ENCODE results near the gene UGDH. TPM values are rescaled to one million over a fixed set of nuclear protein-coding genes. Genes with fewer than 3 reads are reported as not detected.
A peak's percentile ranks its signal among the peaks of the same experiment; 100 is the strongest.

UGDH gene
- total and polyA plus RNA-seq, 9 of the 15 experiments (the other 6 are each of a cell fraction or from before 2014, with no cell fraction given) = 5.5 to 21.7 (median 16.2) TPM

DNA sequence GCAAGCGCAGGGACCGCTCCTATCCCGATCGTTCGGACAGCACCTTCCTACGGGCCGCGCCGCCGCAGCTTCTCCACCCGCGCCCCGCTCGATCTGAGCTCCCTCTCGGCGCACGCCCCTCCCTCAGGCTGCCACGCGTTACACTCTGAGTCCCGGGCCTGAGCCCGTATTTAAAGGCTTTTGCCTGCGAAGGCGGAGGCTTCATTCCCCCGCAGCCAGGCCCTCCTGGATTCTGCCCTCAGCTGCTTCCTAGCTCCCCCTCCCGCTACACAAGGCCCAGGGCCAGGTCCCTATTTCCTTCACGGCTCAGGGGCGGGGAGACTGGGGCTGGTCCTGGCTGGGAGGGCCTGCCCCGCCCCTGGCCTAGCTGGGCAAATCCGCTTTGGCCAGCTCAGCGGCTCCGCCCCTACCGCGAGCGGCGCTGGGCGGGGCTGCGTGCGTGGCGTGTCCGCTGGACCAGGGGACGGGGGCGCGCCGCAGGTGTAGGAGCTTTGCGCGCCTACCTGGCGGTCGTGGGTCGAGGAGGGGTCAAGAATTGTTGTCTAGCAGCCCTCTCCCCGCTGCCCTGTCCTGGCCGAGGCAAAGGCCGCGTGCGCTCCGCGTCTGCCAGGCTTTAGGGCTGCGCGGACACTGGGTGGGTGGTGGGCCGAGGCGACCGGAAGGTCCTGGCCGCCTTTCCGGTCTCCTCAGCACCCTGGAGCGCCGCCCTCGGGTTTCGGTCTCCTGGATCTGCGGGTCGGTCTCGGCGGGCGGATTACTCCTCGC lies at the start of gene UGDH (continued):
- TF ChIP-seq, protein P1, sequence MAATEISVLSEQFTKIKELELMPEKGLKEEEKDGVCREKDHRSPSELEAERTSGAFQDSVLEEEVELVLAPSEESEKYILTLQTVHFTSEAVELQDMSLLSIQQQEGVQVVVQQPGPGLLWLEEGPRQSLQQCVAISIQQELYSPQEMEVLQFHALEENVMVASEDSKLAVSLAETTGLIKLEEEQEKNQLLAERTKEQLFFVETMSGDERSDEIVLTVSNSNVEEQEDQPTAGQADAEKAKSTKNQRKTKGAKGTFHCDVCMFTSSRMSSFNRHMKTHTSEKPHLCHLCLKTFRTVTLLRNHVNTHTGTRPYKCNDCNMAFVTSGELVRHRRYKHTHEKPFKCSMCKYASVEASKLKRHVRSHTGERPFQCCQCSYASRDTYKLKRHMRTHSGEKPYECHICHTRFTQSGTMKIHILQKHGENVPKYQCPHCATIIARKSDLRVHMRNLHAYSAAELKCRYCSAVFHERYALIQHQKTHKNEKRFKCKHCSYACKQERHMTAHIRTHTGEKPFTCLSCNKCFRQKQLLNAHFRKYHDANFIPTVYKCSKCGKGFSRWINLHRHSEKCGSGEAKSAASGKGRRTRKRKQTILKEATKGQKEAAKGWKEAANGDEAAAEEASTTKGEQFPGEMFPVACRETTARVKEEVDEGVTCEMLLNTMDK (IDR thresholded peaks at IDR 0.05; ENCODE audit: borderline replicate concordance, insufficient read depth, low read depth, low read length, poor library complexity, severe bottlenecking) = no peak
- TF ChIP-seq, protein P2, sequence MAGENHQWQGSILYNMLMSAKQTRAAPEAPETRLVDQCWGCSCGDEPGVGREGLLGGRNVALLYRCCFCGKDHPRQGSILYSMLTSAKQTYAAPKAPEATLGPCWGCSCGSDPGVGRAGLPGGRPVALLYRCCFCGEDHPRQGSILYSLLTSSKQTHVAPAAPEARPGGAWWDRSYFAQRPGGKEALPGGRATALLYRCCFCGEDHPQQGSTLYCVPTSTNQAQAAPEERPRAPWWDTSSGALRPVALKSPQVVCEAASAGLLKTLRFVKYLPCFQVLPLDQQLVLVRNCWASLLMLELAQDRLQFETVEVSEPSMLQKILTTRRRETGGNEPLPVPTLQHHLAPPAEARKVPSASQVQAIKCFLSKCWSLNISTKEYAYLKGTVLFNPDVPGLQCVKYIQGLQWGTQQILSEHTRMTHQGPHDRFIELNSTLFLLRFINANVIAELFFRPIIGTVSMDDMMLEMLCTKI (IDR thresholded peaks at IDR 0.05; ENCODE audit: partially characterized antibody) = no peak
- TF ChIP-seq ARID1B (IDR thresholded peaks at IDR 0.05) (no peak), POLR2A (conservative IDR thresholded peaks at IDR 0.05) (peak; percentile 93), ZSCAN29 (IDR thresholded peaks at IDR 0.05) (no peak; the same call in 1 of the 2 replicates), NFRKB (IDR thresholded peaks at IDR 0.05; ENCODE audit: low read depth) (peak; percentile 53; the same call in 1 of the 2 replicates), ZNF778 (CRISPR knock-in tag; IDR thresholded peaks at IDR 0.05) (no peak), HMGN3 (IDR thresholded peaks at IDR 0.05; ENCODE audit: borderline replicate concordance, extremely low read depth, insufficient read length, low read depth, low read length) (no peak), ZFP1 (CRISPR knock-in tag; IDR thresholded peaks at IDR 0.05) (no peak), SMARCE1 (IDR thresholded peaks at IDR 0.05) (no peak), DNMT1 (IDR thresholded peaks at IDR 0.05) (no peak), COPS2 (conservative IDR thresholded peaks at IDR 0.05) (no peak)
- TF ChIP-seq, protein P3, sequence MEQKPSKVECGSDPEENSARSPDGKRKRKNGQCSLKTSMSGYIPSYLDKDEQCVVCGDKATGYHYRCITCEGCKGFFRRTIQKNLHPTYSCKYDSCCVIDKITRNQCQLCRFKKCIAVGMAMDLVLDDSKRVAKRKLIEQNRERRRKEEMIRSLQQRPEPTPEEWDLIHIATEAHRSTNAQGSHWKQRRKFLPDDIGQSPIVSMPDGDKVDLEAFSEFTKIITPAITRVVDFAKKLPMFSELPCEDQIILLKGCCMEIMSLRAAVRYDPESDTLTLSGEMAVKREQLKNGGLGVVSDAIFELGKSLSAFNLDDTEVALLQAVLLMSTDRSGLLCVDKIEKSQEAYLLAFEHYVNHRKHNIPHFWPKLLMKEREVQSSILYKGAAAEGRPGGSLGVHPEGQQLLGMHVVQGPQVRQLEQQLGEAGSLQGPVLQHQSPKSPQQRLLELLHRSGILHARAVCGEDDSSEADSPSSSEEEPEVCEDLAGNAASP (IDR thresholded peaks at IDR 0.05) = no peak
- TF ChIP-seq, protein P4, sequence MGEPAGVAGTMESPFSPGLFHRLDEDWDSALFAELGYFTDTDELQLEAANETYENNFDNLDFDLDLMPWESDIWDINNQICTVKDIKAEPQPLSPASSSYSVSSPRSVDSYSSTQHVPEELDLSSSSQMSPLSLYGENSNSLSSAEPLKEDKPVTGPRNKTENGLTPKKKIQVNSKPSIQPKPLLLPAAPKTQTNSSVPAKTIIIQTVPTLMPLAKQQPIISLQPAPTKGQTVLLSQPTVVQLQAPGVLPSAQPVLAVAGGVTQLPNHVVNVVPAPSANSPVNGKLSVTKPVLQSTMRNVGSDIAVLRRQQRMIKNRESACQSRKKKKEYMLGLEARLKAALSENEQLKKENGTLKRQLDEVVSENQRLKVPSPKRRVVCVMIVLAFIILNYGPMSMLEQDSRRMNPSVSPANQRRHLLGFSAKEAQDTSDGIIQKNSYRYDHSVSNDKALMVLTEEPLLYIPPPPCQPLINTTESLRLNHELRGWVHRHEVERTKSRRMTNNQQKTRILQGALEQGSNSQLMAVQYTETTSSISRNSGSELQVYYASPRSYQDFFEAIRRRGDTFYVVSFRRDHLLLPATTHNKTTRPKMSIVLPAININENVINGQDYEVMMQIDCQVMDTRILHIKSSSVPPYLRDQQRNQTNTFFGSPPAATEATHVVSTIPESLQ (CRISPR knock-in tag; IDR thresholded peaks at IDR 0.05) = 0 out of 2 replicates have a peak, but pooled peaks have one; percentile 80
- TF ChIP-seq, protein P5, sequence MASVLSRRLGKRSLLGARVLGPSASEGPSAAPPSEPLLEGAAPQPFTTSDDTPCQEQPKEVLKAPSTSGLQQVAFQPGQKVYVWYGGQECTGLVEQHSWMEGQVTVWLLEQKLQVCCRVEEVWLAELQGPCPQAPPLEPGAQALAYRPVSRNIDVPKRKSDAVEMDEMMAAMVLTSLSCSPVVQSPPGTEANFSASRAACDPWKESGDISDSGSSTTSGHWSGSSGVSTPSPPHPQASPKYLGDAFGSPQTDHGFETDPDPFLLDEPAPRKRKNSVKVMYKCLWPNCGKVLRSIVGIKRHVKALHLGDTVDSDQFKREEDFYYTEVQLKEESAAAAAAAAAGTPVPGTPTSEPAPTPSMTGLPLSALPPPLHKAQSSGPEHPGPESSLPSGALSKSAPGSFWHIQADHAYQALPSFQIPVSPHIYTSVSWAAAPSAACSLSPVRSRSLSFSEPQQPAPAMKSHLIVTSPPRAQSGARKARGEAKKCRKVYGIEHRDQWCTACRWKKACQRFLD (CRISPR knock-in tag; IDR thresholded peaks at IDR 0.05) = no peak
- TF ChIP-seq, protein P6, sequence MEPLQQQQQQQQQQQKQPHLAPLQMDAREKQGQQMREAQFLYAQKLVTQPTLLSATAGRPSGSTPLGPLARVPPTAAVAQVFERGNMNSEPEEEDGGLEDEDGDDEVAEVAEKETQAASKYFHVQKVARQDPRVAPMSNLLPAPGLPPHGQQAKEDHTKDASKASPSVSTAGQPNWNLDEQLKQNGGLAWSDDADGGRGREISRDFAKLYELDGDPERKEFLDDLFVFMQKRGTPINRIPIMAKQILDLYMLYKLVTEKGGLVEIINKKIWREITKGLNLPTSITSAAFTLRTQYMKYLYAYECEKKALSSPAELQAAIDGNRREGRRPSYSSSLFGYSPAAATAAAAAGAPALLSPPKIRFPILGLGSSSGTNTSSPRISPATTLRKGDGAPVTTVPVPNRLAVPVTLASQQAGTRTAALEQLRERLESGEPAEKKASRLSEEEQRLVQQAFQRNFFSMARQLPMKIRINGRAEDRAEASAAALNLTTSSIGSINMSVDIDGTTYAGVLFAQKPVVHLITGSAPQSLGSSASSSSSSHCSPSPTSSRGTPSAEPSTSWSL (CRISPR knock-in tag; IDR thresholded peaks at IDR 0.05; ENCODE audit: borderline replicate concordance) = no peak
